ENCODE data around the gene ERN1. TPM values are rescaled to one million over a fixed set of nuclear protein-coding genes. Genes with fewer than 3 reads are reported as not detected.
"Not testable (repeated sequence)": the region's sequence is repeated elsewhere in the genome, so short reads cannot be mapped to it uniquely, and the experiment has no call there.

The ERN1 gene
- total RNA-seq (ENCODE audit: insufficient read depth, low replicate concordance), result 17.8 TPM

GRCh38 chr17:64129765-64130558 lies at the start of gene ERN1:
Gene ERN1, minus strand, starts transcription at chr17:64130144. Its CDS starts 115 bp downstream, at chr17:64130029.
- peak; percentile 95 for DNase-seq (ENCODE audit: low spot score)

- not testable (repeated sequence) for DNase-seq (ENCODE audit: low spot score)
Measured at GRCh38 chr17:64179024-64179423, 49.1 kb upstream of the ERN1 start.

- peak; percentile 72 for DNase-seq (ENCODE audit: low spot score)
Measured at GRCh38 chr17:64178011-64178825, 48.3 kb upstream of the ERN1 start.

- no peak for DNase-seq (ENCODE audit: low spot score)
Measured at GRCh38 chr17:64177311-64178010, 47.5 kb upstream of the ERN1 start.

GRCh38 chr17:64176556-64176955 lies 46.6 kb upstream of the ERN1 start:
- DNase-seq (ENCODE audit: low spot score), result no peak

- DNase-seq (ENCODE audit: low spot score), result no peak
Measured at GRCh38 chr17:64174686-64175456, 44.9 kb upstream of the ERN1 start.

- no peak for DNase-seq (ENCODE audit: low spot score)
Measured at GRCh38 chr17:64173646-64174045, 43.7 kb upstream of the ERN1 start.

GRCh38 chr17:64172510-64172909 lies 42.6 kb upstream of the ERN1 start:
- no peak for DNase-seq (ENCODE audit: low spot score)

GRCh38 chr17:64171041-64171440 lies 41.1 kb upstream of the ERN1 start:
- no peak for DNase-seq (ENCODE audit: low spot score)

GRCh38 chr17:64170286-64170685 lies 40.3 kb upstream of the ERN1 start:
- no peak for DNase-seq (ENCODE audit: low spot score)

GRCh38 chr17:64167666-64168065 lies 37.7 kb upstream of the ERN1 start:
- DNase-seq (ENCODE audit: low spot score), result not testable (repeated sequence)

GRCh38 chr17:64166876-64167275 lies 36.9 kb upstream of the ERN1 start:
- DNase-seq (ENCODE audit: low spot score), result no peak

GRCh38 chr17:64165347-64165746 lies 35.4 kb upstream of the ERN1 start:
- no peak for DNase-seq (ENCODE audit: low spot score)

GRCh38 chr17:64164596-64165285 lies 34.8 kb upstream of the ERN1 start:
- no peak for DNase-seq (ENCODE audit: low spot score)

- DNase-seq (ENCODE audit: low spot score), result no peak
Measured at GRCh38 chr17:64163468-64163867, 33.5 kb upstream of the ERN1 start.

GRCh38 chr17:64162554-64162953 lies 32.6 kb upstream of the ERN1 start:
- no peak for DNase-seq (ENCODE audit: low spot score)

- DNase-seq (ENCODE audit: low spot score), result no peak
Measured at GRCh38 chr17:64161380-64162176, 31.6 kb upstream of the ERN1 start.

- no peak for DNase-seq (ENCODE audit: low spot score)
Measured at GRCh38 chr17:64160378-64160777, 30.4 kb upstream of the ERN1 start.

GRCh38 chr17:64158831-64159590 lies 29.1 kb upstream of the ERN1 start:
- peak; percentile 80 for DNase-seq (ENCODE audit: low spot score)

All from umbilical cord (tissue), 2 donors.